CD14-positive monocyte (primary cell): ENCODE results near the gene GBGT1. TPM values are rescaled to one million over a fixed set of nuclear protein-coding genes. Genes with fewer than 3 reads are reported as not detected.

Source experiments
- DNase-seq, 3 donors: peaks; one replicate each; pipeline ENCODE4 v3.0.0-alpha.2; 2011 to 2022
- H2AFZ ChIP-seq: 2 replicates; pipeline ENCODE4 v1.6.0; 2012; ENCODE audit warnings: mild to moderate bottlenecking, low read depth, low read length, inconsistent platforms; ENCODE audit not compliant: insufficient read depth, poor library complexity, severe bottlenecking
- H3K27ac ChIP-seq, 2 donors: 1 replicate in 1 of 2; 2 replicates in 1 of 2; pipeline ENCODE4 v1.5.1; 2012 to 2013; ENCODE audit warnings: low read length in 2 of 2, control low read depth in 1 of 2, inconsistent platforms in 1 of 2, low read depth in 1 of 2, mild to moderate bottlenecking in 1 of 2
- H3K27me3 ChIP-seq, 2 donors: one replicate each; pipeline versions ENCODE4 v1.6.0 to v1.6.1; 2011 to 2013; ENCODE audit warnings: low read length in 2 of 2; ENCODE audit not compliant: control insufficient read depth in 2 of 2, insufficient read depth in 2 of 2
- H3K36me3 ChIP-seq, 2 donors: replicated peaks in 1 of 2; 1 replicate in 1 of 2; 2 replicates in 1 of 2; pipeline versions ENCODE4 v1.5.1 to v1.6.1; 2012 to 2013; ENCODE audit warnings: low read length in 2 of 2, control low read depth in 1 of 2, inconsistent platforms in 1 of 2, mild to moderate bottlenecking in 1 of 2; ENCODE audit not compliant: insufficient read depth in 2 of 2, control insufficient read depth in 1 of 2
- H3K4me1 ChIP-seq, 2 donors: 1 replicate in 1 of 2; 2 replicates in 1 of 2; pipeline versions ENCODE4 v1.5.1 to v1.6.1; 2012 to 2013; ENCODE audit warnings: low read length in 2 of 2, control low read depth in 1 of 2, inconsistent platforms in 1 of 2, mild to moderate bottlenecking in 1 of 2, moderate library complexity in 1 of 2; ENCODE audit not compliant: insufficient read depth in 2 of 2, control insufficient read depth in 1 of 2
- H3K4me2 ChIP-seq: replicated peaks from 2 replicates; pipeline ENCODE3; 2012; ENCODE audit warnings: low read length, moderate library complexity, mild to moderate bottlenecking; ENCODE audit not compliant: poor library complexity, severe bottlenecking; ENCODE audit errors: extremely low read depth
- H3K4me3 ChIP-seq, 3 experiments: fragments of 200-600 bp in 1 of 3; sonication (generic) in 1 of 3; replicated peaks in 1 of 3; 1 replicate in 2 of 3; 2 replicates in 1 of 3; pipeline ENCODE4 v1.5.1; 2011 to 2013; ENCODE audit warnings: low read length in 3 of 3, mild to moderate bottlenecking in 3 of 3, control low read depth in 2 of 3, low read depth in 2 of 3, inconsistent platforms in 1 of 3, moderate library complexity in 1 of 3
- H3K79me2 ChIP-seq: 2 replicates; pipeline ENCODE4 v1.6.0; 2012; ENCODE audit warnings: mild to moderate bottlenecking, control low read depth, inconsistent platforms, low read length, moderate library complexity; ENCODE audit not compliant: insufficient read depth
- H3K9ac ChIP-seq: 2 replicates; pipeline ENCODE4 v1.6.0; 2017; ENCODE audit warnings: low read length, mild to moderate bottlenecking; ENCODE audit not compliant: insufficient read depth, poor library complexity, severe bottlenecking
- H3K9me3 ChIP-seq, 2 donors: replicated peaks in 1 of 2; 1 replicate in 1 of 2; 2 replicates in 1 of 2; pipeline versions ENCODE4 v1.5.1 to v1.6.1; 2012 to 2013; ENCODE audit warnings: low read length in 2 of 2, control low read depth in 1 of 2; ENCODE audit not compliant: control insufficient read depth in 1 of 2, insufficient read depth in 1 of 2
- H4K20me1 ChIP-seq: 2 replicates; pipeline ENCODE4 v1.6.0; 2012; ENCODE audit warnings: mild to moderate bottlenecking, low read length, control low read depth, moderate library complexity; ENCODE audit not compliant: insufficient read depth
- H3K27ac Mint-ChIP-seq, 7 donors: one replicate each; pipeline ENCODE4 v1.8.0; 2020; ENCODE audit warnings: mild to moderate bottlenecking in 7 of 7, mixed read lengths in 7 of 7, moderate library complexity in 6 of 7, inconsistent platforms in 2 of 7
- H3K27me3 Mint-ChIP-seq, 3 donors: one replicate each; pipeline ENCODE4 v1.8.0; 2021 to 2022; ENCODE audit warnings: low read depth in 3 of 3, mild to moderate bottlenecking in 3 of 3, mixed read lengths in 3 of 3, moderate library complexity in 3 of 3, inconsistent platforms in 1 of 3
- H3K36me3 Mint-ChIP-seq, 2 donors: one replicate each; pipeline ENCODE4 v1.8.0; 2020; ENCODE audit warnings: mixed read lengths in 2 of 2, inconsistent platforms in 1 of 2, mild to moderate bottlenecking in 1 of 2
- H3K4me1 Mint-ChIP-seq: one replicate; pipeline ENCODE4 v1.8.0; 2020; ENCODE audit warnings: mild to moderate bottlenecking, mixed read lengths
- H3K4me3 Mint-ChIP-seq, 2 donors: one replicate each; pipeline ENCODE4 v1.8.0; 2020; ENCODE audit warnings: mild to moderate bottlenecking in 2 of 2, mixed read lengths in 2 of 2, moderate library complexity in 1 of 2
- H3K9me3 Mint-ChIP-seq, 7 donors: one replicate each; pipeline ENCODE4 v1.8.0; 2020 to 2022; ENCODE audit warnings: mixed read lengths in 7 of 7, mild to moderate bottlenecking in 6 of 7, moderate library complexity in 6 of 7, inconsistent platforms in 2 of 7
- WGBS: methylation state at CpG from one replicate; pipeline ENCODE4 v1.1.5; 2013; ENCODE audit warnings: missing lambda C conversion rate; ENCODE audit not compliant: insufficient coverage; 5-methylcytosine and 5-hydroxymethylcytosine counted together
- intact Hi-C, 2 donors: fragments of 100-400 bp; cut with micrococcal nuclease; formaldehyde crosslinking; loops; one replicate each; pipeline versions ENCODE4 v1.15.0 to v1.15.1; 2023
- polyA plus RNA-seq, 3 donors: library from polyadenylated mRNA; depleted of rRNA in 1 of 3; unstranded in 2 of 3; stranded (reverse) in 1 of 3; fragments of 300-500 nt in 2 of 3; fragments of >200 nt in 1 of 3; fragmentation: Illumina TruSeq in 2 of 3; gene quantifications; 1 replicate in 2 of 3; 2 replicates in 1 of 3; pipeline ENCODE4 v1.2.3, GENCODE V29; 2012 to 2021
- TF ChIP-seq, protein P1 (sequence below): fragments of 200-600 bp; IDR thresholded peaks from one replicate; pipeline ENCODE4 v1.8.0; 2022; ENCODE audit warnings: antibody characterized with exemption, mild to moderate bottlenecking

GBGT1 gene
- polyA plus RNA-seq, 3 donors: 7.1 to 40.1 (median 8.0) TPM

DNA sequence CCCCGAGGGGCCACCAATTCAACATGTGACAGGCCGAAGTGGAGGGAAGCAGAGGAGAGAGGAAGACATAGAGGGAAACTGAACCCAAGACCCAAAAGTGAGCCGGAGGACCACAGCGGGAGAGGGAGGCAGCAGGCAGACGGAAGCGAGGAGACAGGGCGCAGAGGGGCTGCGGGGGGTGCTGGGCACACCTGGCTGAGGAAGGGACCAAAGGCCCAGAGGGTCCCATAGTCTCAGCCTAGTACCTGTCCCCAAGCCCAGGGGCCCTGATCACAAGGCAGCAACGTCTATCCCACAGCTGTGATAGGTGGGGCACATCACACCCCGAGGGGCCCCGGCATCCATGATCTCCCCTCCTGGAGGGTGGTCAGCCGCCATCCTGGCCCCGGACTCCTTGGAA lies 35.6 kb downstream of the GBGT1 start:
- Histone ChIP-seq H3K79me2 (no peaks in the 10 kb centered on the region), H3K9ac (no peak overlapping the region), H3K9me3 (no peaks in the 10 kb centered on the region), H4K20me1 (peaks cover 8% of the 10 kb centered on the region), H2AFZ (no peak overlapping the region), H3K27me3 (no peaks in the 10 kb centered on the region), H3K4me3 (no peak overlapping the region), H3K27ac (no peak overlapping the region), H3K4me2 (no peak overlapping the region), H3K36me3 (no peaks in the 10 kb centered on the region), H3K4me1 (peaks cover 36 to 38% of the 10 kb centered on the region in 2 donors)
- peaks cover 44% of the 10 kb centered on the region for H3K4me1 Mint-ChIP-seq
- 94% methylated on average over 13 of the region's 13 CpGs for WGBS
- H3K36me3 Mint-ChIP-seq: peaks cover 3 to 19% of the 10 kb centered on the region in 2 donors
- DNase-seq: no peak
- intact Hi-C loops: no loop called here
- H3K27ac Mint-ChIP-seq: peak overlapping the region in 4 of 7 donors; percentile 10 to 68 (median 60)
- TF ChIP-seq, protein P1, sequence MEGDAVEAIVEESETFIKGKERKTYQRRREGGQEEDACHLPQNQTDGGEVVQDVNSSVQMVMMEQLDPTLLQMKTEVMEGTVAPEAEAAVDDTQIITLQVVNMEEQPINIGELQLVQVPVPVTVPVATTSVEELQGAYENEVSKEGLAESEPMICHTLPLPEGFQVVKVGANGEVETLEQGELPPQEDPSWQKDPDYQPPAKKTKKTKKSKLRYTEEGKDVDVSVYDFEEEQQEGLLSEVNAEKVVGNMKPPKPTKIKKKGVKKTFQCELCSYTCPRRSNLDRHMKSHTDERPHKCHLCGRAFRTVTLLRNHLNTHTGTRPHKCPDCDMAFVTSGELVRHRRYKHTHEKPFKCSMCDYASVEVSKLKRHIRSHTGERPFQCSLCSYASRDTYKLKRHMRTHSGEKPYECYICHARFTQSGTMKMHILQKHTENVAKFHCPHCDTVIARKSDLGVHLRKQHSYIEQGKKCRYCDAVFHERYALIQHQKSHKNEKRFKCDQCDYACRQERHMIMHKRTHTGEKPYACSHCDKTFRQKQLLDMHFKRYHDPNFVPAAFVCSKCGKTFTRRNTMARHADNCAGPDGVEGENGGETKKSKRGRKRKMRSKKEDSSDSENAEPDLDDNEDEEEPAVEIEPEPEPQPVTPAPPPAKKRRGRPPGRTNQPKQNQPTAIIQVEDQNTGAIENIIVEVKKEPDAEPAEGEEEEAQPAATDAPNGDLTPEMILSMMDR: no peak
- H3K27me3 Mint-ChIP-seq: peaks cover 0 to 5% (median 5%) of the 10 kb centered on the region in 3 donors
- peaks cover 0 to 2% (median 0%) of the 10 kb centered on the region in 7 donors for H3K9me3 Mint-ChIP-seq
- no peak overlapping the region for H3K4me3 Mint-ChIP-seq

- no peak overlapping the region for H3K4me3 ChIP-seq
- peaks cover 8% of the 10 kb centered on the region for H4K20me1 ChIP-seq
- Mint-ChIP-seq H3K27me3 (peaks cover 0 to 6% (median 2%) of the 10 kb centered on the region in 3 donors), H3K36me3 (peaks cover 3 to 17% of the 10 kb centered on the region in 2 donors), H3K4me3 (no peak overlapping the region), H3K27ac (peak overlapping the region in 2 of 7 donors; percentile 74 to 100), H3K4me1 (peaks cover 50% of the 10 kb centered on the region), H3K9me3 (peaks cover 0 to 2% (median 0%) of the 10 kb centered on the region in 7 donors)
- no peak overlapping the region for H3K4me2 ChIP-seq
- DNase-seq: peak in 1 of 3 donors; percentile 37
- H2AFZ ChIP-seq: no peak overlapping the region
- no peak overlapping the region for H3K9ac ChIP-seq
- TF ChIP-seq, protein P1: no peak
- no peaks in the 10 kb centered on the region for H3K27me3 ChIP-seq
- 87% methylated on average over 18 of the region's 23 CpGs for WGBS
- intact Hi-C loops: no loop called here
- H3K36me3 ChIP-seq: no peaks in the 10 kb centered on the region
- no peaks in the 10 kb centered on the region for H3K9me3 ChIP-seq
- H3K79me2 ChIP-seq: no peaks in the 10 kb centered on the region
- no peak overlapping the region for H3K27ac ChIP-seq
- peaks cover 43 to 45% of the 10 kb centered on the region in 2 donors for H3K4me1 ChIP-seq
Observed at GRCh38 chr9:133127340-133127981, 36.3 kb downstream of the GBGT1 start.
